GM18951 (cell line): Measurements from ENCODE around the gene DMD.

ENCODE experiments used
- POLR2A ChIP-seq: IDR thresholded peaks from 4 replicates; pipeline ENCODE4 v1.6.1; 2011; ENCODE audit warnings: mild to moderate bottlenecking; ENCODE audit not compliant: insufficient read length, insufficient read depth; ENCODE audit errors: extremely low read depth
- in situ Hi-C: fragments of 300-500 bp; cut with MboI; formaldehyde crosslinking; loops from one replicate; pipeline ENCODE4 v1.12.0; 2022; ENCODE audit warnings: low sequenced_read_pairs, mixed read lengths, inconsistent platforms; ENCODE audit not compliant: unreplicated experiment

Gene DMD

DNA sequence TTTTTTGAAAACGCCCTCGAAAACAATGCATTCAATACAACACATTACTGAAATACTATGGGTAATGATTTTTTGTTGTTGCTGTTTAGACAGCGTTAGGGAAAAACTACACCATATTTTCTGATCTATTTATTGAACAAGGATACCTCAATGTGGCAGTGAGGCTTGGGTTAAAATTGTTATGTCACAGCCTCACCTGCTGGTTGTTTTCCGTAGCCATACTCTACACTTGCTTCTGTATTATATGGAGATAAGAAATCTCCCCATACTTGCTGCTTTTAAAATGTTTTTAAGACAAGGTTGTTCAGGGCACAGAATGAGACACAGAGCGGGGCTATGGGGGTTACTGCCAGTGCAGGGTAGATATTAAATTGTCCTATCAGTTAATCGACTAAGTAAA lies 1917.9 kb downstream of the DMD start:
- no peak for TF ChIP-seq POLR2A
- in situ Hi-C loops: loop anchor here (10.0 kb wide), 1 partner anchor 259 kb away; no protein-coding TSS in a partner anchor

- no peak for TF ChIP-seq POLR2A
- in situ Hi-C loops: loop anchor here (10.0 kb wide), 1 partner anchor 256 kb away; no protein-coding TSS in a partner anchor
These were observed 1920.2 kb downstream of the DMD start for GRCh38 chrX:31291131-31291530.

DNA sequence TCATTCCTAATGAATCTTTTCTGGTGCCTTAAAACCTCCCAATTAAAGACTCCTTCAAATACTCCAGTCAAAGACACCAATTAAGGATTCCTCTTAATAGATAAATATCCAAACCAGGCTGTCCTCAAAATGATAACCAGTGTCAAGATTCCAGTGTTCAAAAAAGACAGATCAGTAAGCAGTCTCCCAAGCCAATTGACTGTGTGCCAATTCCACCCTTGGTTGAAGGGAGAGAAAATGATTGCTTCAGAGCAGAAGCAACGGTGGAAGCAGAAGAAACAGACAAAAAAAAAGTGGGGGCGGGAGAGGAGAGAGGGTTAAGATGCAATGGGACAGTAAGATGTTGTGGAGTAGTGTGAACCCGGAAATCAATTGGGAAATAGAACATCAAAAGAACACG lies 1923.5 kb downstream of the DMD start:
- in situ Hi-C loops: no loop called here
- TF ChIP-seq POLR2A: no peak

GRCh38 chrX:31280580-31280979 lies 1930.8 kb downstream of the DMD start:
- no peak for TF ChIP-seq POLR2A
- in situ Hi-C loops: no loop called here

GRCh38 chrX:31279359-31279758 lies 1932.0 kb downstream of the DMD start:
- no peak for TF ChIP-seq POLR2A
- in situ Hi-C loops: no loop called here

DNA sequence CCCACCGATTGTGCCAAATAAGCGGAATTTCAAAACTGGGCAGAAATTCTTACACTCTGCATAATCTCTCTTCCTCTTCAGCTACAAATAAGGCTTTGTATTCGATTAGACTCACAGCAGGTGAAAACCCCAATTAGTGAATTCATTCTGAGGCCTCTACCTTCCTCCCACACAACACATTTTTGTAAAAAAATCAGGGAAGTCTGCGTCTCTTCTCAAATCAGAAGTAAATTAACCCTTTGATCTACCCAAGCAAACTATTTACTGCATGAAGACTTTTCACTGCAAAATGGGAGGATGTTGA lies 1938.9 kb downstream of the DMD start:
- TF ChIP-seq POLR2A: no peak
- in situ Hi-C loops: no loop called here

DNA sequence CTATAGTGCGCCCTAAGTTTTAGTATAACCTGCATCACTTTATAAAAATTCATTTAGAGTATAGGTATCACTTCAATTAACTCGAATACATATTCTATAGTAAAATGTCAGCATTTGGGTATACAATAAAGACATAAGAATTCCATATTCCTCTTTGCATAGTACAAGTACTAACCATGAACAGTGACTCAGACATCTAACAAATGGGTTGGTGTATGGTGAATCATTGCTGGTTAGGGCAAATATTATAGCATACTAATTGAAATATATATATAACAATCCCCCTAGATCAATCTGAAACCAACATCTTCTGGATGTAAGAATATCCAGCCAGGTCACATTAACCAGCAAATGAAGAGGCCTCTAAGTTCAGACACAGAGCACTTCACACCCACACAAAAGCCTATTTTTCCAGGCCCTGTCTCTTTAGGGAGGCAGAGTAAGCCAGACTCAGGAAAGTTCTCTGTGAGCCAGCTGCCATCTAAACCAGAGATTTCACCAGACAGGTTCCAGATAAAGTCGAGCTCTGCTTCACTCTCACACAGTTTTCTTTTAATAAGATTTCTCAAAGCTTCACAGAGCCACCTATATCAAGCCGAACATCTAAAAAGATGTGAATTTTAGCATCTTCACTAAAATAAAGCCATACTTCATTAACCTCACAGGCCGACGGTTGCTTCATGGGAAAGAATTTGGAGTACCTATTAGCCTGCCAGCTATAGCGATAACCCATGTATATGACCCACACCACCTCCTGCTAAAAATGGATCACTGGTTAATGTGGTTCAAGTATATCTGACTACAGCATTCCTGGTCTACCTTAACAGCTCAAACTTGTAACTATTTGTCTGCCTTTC lies 1939.5 kb downstream of the DMD start:
- in situ Hi-C loops: no loop called here
- no peak for TF ChIP-seq POLR2A

GRCh38 chrX:31269914-31270313 lies 1941.4 kb downstream of the DMD start:
- in situ Hi-C loops: no loop called here
- no peak for TF ChIP-seq POLR2A

DNA sequence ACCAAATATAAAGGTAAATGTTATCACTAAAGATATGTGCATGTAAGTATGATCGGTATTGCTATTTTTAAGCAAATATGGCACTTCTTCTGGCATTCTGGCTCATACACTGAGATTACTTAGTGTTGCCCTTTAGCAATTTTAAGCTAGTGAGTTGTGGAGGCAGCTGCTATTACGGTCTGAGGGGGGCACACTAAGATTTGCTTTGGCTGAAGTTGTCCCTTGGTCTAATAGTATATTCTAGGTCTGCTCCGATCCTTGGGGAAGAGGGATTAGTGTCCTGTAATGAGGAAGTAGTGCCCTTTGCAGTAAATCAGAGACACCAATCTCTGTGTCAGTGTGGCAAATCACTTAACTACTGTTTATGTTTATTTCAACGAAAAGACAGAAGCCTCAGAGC lies 1943.0 kb downstream of the DMD start:
- no peak for TF ChIP-seq POLR2A
- in situ Hi-C loops: no loop called here

DNA sequence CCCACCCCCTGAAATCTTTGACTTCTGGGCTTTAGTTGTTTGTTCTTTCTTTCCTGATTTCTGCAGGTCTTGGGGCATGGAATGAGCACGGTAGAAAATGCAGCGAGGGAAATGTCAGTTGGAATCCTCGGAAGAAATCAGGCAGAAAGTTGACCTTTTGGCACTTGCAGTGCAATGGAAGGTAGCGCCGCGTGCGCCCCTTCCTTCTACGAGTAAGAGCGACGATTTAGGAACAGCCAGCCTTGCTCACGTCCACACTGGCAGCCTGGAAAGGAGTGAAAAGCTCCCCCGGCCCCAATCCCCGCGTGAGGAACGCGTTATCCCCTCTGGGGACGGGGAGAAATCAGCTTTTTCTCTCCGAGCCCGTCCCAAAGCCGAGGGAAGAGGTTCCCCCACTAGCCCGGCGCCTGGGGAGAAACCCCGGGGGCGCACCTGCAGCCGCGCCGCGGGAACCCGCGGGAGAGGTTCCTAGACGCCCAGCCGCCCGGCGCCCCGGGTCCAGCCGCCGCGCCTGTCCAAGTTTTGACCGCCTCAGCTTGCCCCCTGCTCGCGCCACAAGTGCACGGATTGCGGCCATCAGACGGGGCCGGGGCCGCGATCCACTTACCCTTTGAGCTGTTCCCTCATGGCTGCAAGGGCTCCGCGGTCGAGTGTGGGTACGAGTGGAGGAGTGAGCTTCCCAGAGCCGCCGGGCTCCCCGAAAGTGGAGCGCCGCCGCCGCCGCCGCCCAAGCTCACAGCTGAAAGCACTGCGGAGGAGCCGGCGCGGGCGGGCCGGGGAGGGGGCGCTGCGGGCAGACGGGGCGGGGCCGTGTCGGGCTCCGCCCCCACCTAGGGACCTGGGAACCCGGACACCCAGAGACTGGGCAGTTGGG lies 1944.9 kb downstream of the DMD start:
- in situ Hi-C loops: no loop called here
- peak; percentile 53 for TF ChIP-seq POLR2A

GRCh38 chrX:31265383-31265782 lies 1946.0 kb downstream of the DMD start:
- in situ Hi-C loops: no loop called here
- TF ChIP-seq POLR2A: no peak

DNA sequence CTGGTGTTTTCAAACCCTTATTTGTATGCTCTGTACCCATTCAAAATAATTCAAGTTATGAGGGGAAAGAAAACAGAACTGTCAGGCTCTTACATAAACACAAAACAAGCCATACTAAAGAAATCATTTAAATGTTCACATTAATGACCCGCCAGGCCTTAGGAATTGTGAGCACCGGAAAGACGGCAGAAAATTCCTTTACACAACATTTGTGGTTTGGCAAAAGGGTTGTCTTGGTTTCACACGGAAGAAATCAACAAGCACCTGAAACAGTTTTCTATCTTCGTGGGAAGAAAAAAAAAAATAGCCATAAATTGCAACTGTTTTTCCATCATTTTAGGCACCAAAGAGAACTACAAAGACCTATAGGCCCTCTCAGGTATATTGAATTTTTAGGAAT lies 1951.0 kb downstream of the DMD start:
- in situ Hi-C loops: no loop called here
- TF ChIP-seq POLR2A: no peak

- TF ChIP-seq POLR2A: no peak
- in situ Hi-C loops: no loop called here
These were observed 1953.2 kb downstream of the DMD start for GRCh38 chrX:31258166-31258565.

GRCh38 chrX:31255310-31256033 lies 1955.9 kb downstream of the DMD start:
- in situ Hi-C loops: no loop called here
- TF ChIP-seq POLR2A: no peak

DNA sequence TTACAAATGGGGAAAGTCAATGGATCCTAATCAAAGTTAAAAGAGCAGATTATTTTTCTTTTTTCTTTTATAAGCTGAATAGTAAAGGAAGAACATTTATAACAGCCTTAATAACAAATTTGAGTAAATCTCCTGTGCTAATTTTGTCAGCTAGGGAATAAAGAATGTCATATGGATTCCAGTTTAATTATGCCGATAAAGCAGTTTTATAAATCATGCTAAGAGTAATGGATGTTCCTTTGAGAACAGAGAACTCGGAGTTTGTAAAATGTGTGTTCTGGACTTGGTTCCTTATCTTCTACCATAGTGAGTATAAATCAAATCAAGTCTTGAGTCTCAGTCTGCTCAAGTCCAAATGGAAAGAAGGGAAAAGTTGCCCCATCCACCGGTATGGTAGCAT lies 1959.2 kb downstream of the DMD start:
- in situ Hi-C loops: no loop called here
- TF ChIP-seq POLR2A: no peak
